HG03378 (cell line): ENCODE data around the gene STAU1.
"Not testable (repeated sequence)": the region's sequence is repeated elsewhere in the genome, so short reads cannot be mapped to it uniquely, and the experiment has no call there.

Experiments
- ATAC-seq: cut with Tn5 transposase; IDR thresholded peaks from one replicate; pipeline ENCODE4 v1.9.1; 2021; ENCODE audit warnings: mild to moderate bottlenecking, moderate library complexity; ENCODE audit not compliant: unreplicated experiment

The STAU1 gene

GRCh38 chr20:49123982-49124381 is 64.2 kb downstream of the STAU1 start:
- no peak for ATAC-seq

GRCh38 chr20:49122920-49123319 is 65.2 kb downstream of the STAU1 start:
- ATAC-seq: no peak

GRCh38 chr20:49119988-49120387 is 68.1 kb downstream of the STAU1 start:
- no peak for ATAC-seq

GRCh38 chr20:49118307-49118706 is 69.8 kb downstream of the STAU1 start:
- ATAC-seq: no peak

GRCh38 chr20:49115564-49115963 is 72.6 kb downstream of the STAU1 start:
- ATAC-seq: no peak

GRCh38 chr20:49112596-49113274 is 75.4 kb downstream of the STAU1 start:
- ATAC-seq: no peak

- no peak for ATAC-seq
Measured at GRCh38 chr20:49110767-49111694, 77.1 kb downstream of the STAU1 start.

GRCh38 chr20:49106328-49106727 is 81.8 kb downstream of the STAU1 start:
- ATAC-seq: no peak

GRCh38 chr20:49104979-49105547 is 83.1 kb downstream of the STAU1 start:
- not testable (repeated sequence) for ATAC-seq

GRCh38 chr20:49104365-49104648 is 83.8 kb downstream of the STAU1 start:
- no peak for ATAC-seq

- ATAC-seq: no peak
Measured at GRCh38 chr20:49103647-49104364, 84.3 kb downstream of the STAU1 start.

GRCh38 chr20:49103019-49103418 is 85.1 kb downstream of the STAU1 start:
- ATAC-seq: no peak

- ATAC-seq: no peak
Measured at GRCh38 chr20:49100972-49101371, 87.2 kb downstream of the STAU1 start.

GRCh38 chr20:49100292-49100691 is 87.8 kb downstream of the STAU1 start:
- not testable (repeated sequence) for ATAC-seq

- no peak for ATAC-seq
Measured at GRCh38 chr20:49099011-49099410, 89.1 kb downstream of the STAU1 start.

- no peak for ATAC-seq
Measured at GRCh38 chr20:49098136-49098535, 90.0 kb downstream of the STAU1 start.

GRCh38 chr20:49097159-49097558 is 91.0 kb downstream of the STAU1 start:
- ATAC-seq: no peak

- ATAC-seq: no peak
Measured at GRCh38 chr20:49096203-49096730, 91.9 kb downstream of the STAU1 start.

- no peak for ATAC-seq
Measured at GRCh38 chr20:49091762-49092161, 96.4 kb downstream of the STAU1 start.

GRCh38 chr20:49091104-49091503 is 97.0 kb downstream of the STAU1 start:
- ATAC-seq: no peak

- ATAC-seq: not testable (repeated sequence)
Measured at GRCh38 chr20:49082295-49082694, 105.8 kb downstream of the STAU1 start.
